HT1080 (cell line): Measurements from ENCODE around the gene EXOC6B. TPM values are rescaled to one million over a fixed set of nuclear protein-coding genes. Genes with fewer than 3 reads are reported as not detected.

ENCODE experiments used
- DNase-seq: peaks from one replicate; pipeline ENCODE4 v3.0.0-alpha.2; 2015; ENCODE audit warnings: low read depth
- small RNA-seq: library from RNA; depleted of rRNA; stranded (forward); fragments of <200 nt; gene quantifications from one replicate; pipeline ENCODE3, GENCODE V24; 2014
- total RNA-seq: library from RNA; depleted of rRNA; stranded (reverse); fragments of >200 nt; shearing (Covaris generic); gene quantifications from 2 replicates; pipeline ENCODE4 v1.2.3, GENCODE V29; 2014; rRNA removed

EXOC6B gene
- total RNA-seq, 1 experiment from 2014 or later: 6.8 TPM

DNA sequence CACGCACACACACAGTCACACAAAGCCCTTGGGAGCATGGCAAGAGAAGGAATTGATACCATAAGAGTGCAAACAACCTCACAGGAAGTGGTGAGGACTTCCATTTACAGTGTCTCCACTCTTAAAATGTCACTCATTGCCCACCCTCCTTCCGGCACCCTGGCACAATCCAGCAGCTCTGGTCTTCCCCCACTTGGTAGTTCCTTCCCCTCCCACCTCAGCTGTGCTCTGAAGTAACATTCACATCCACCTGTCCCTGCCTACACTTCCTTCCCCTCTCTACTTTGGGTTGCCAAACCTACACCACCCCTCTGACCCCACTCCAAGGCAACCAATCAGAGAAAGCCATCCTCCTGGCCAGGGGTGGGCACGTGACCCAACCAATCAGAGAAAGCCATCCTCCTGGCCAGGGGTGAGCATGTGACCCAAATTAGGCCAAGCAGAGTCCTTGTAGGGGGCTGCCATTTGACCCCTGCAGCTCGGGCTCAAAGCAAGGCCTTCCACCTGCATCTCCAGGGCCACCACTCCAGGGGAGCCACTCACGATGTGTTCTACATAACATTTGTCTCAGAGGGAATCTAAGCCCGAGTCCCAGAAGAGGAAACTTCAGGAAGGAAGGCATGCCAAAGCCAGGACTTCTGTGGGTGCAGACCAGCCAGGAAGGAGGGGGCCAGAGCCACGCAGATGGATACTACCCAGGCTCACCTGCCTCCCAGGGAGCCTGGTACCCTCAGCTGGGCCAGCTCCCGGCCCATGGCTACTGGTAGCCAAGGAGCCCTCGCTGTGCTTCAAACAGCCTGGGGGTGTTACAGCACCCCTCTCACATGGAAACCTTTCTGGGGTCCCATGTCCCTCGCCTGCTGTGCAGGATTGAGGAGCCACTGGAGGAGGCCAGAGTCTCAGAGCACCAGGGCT lies 699.4 kb downstream of the EXOC6B start:
- DNase-seq: no peak

Small RNAs within 50 kb of the gene (small RNA-seq; reads per million reads assigned to genes)
- gene RF00592 (0.61 reads per million, percentile 61 among the genes with 10 or more reads in this experiment), gene RNU2-39P (0.41 reads per million, percentile 46 among the genes with 10 or more reads in this experiment)

Other genes with a start within 250 kb of the EXOC6B start
- 62.4 and 64.4 TPM in 2 replicates for gene SPR, start 61.4 kb upstream of the EXOC6B start, total RNA-seq
- gene EMX1, start 91.5 kb upstream of the EXOC6B start, total RNA-seq: not detected in 2 replicates
- 10.8 and 13.8 TPM in 2 replicates for gene SFXN5, start 245.7 kb upstream of the EXOC6B start, total RNA-seq